GM12874 (cell line): Measurements from ENCODE around the gene HACD4.

ENCODE experiments used
- TF ChIP-seq, protein P1 (sequence below): IDR thresholded peaks from 2 replicates; pipeline ENCODE4 v1.5.1; 2011; ENCODE audit warnings: low read depth, mild to moderate bottlenecking, control low read depth, low read length, moderate library complexity; ENCODE audit not compliant: insufficient read depth

The HACD4 gene

DNA sequence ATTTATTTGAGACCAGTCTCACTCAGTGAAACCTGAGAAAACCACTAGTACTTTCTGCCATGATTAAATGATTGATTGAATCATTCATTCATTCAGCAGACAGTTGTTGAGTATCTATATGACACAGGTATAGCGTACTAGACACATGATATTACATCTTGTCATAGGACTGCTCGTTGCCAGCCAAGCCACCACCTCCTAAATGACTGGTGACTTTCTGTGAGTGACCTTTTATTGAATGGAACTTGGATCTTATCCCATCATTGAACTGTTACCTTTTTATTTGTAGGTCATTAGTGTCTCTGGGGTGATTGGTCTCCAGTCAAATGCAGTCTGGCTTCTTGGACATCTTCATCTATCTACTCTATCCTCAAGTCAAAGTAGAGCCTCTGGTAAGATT, 80.7 kb downstream of the HACD4 start:
- TF ChIP-seq, protein P1, sequence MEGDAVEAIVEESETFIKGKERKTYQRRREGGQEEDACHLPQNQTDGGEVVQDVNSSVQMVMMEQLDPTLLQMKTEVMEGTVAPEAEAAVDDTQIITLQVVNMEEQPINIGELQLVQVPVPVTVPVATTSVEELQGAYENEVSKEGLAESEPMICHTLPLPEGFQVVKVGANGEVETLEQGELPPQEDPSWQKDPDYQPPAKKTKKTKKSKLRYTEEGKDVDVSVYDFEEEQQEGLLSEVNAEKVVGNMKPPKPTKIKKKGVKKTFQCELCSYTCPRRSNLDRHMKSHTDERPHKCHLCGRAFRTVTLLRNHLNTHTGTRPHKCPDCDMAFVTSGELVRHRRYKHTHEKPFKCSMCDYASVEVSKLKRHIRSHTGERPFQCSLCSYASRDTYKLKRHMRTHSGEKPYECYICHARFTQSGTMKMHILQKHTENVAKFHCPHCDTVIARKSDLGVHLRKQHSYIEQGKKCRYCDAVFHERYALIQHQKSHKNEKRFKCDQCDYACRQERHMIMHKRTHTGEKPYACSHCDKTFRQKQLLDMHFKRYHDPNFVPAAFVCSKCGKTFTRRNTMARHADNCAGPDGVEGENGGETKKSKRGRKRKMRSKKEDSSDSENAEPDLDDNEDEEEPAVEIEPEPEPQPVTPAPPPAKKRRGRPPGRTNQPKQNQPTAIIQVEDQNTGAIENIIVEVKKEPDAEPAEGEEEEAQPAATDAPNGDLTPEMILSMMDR, result no peak
